Measurements from ENCODE around the gene GPR22.

GPR22 gene, protein sequence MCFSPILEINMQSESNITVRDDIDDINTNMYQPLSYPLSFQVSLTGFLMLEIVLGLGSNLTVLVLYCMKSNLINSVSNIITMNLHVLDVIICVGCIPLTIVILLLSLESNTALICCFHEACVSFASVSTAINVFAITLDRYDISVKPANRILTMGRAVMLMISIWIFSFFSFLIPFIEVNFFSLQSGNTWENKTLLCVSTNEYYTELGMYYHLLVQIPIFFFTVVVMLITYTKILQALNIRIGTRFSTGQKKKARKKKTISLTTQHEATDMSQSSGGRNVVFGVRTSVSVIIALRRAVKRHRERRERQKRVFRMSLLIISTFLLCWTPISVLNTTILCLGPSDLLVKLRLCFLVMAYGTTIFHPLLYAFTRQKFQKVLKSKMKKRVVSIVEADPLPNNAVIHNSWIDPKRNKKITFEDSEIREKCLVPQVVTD

DNA sequence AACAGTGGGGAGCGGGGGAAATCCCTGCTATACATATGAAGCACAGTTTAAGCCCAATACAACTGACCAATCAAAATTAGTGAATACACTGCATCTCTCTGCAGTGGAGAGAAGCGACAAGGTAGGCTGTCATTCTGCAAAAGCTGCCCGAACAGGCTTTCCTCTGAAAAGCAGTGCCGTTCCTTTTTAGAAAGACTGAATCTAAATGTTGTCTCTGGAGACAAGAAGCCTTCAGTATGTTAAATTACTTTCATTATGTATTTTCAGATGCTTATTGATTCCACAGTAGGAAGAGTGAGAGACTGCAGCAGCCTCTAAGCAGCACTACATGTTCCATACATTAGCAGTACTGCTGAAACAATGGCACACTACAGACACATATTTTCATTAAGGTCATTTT is at the start of gene GPR22:
GPR22 (plus strand) TSS at position 129 of the 400 bp plus-strand sequence. CDS start 4,004 bp downstream, outside the sequence.
- no peak for DNase-seq (ENCODE audit: low read depth)

DNA sequence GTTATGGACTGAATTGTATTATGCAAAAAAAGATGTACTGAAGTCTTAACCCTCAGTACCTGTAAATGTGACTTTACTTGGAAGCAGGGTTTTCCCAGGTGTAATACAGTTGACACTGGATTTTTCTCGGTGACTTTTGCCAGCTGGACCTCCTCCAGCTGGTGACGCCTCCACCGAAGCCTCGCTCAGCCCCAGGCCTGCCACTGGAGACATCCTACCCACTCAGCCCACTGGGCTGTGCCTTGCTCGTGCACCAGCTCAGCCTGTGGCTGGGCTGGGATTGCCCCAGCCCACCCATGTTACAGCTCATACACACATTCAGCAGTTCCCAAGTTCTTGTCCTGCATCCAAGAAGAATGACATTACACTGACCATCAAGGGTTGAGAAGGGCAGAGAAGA is 42.4 kb upstream of the GPR22 start:
- no peak for DNase-seq (ENCODE audit: low read depth)

DNA sequence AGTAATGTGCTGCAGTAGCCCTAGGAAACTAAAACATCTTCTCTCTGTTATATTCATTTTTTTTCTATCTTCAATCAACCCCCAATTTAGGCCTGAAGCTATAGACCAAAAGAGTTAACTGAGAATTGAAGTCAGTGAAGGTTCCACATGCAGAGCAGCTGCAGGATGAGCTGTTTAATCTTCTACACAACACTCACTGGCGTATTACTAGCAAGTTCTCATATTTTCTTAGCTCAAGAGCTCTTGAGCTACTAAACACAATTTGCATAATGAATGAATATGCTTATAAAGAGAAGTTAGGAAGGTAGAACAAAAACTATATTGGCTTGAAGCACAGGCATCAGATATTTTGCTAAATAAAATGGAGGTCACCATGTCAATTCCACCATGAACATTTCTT is 41.2 kb upstream of the GPR22 start:
- DNase-seq (ENCODE audit: low read depth) = no peak

DNA sequence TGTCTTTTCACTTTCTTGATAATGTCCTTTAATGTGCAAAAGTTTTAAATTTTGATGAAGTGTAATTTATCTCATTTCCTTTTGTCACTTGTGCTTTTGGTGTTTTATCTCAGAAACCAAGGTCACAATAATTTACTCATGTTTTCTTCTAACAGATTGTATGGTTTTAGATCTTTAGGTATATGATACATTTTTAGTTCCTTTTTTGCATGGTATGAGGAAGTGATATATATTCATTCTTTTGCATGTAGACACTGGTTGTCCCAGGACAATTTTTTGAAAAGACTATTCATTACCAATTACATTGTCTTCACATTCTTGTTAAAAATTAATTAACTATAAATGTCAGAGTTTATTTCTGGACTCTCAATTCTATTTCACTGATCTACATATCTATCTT is 39.8 kb upstream of the GPR22 start:
- no peak for DNase-seq (ENCODE audit: low read depth)

DNA sequence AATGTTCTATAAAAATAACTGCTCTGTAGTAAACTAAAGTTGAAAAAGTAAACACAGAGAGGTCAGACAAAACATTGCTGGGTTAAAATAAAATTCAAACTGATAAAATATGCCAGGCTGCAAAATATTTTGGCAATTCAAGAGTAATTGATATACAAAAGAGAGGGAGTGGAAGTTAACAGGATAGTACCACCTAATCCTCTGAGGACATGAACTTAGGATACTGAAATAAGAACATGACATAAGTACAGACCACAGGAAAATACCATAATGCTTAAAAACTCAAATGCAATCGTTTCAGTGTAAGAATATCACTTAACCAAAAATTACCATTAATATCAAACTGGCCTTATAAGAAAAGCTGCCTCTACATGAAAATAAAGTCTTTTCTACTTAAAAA is 37.6 kb upstream of the GPR22 start:
- no peak for DNase-seq (ENCODE audit: low read depth)

DNA sequence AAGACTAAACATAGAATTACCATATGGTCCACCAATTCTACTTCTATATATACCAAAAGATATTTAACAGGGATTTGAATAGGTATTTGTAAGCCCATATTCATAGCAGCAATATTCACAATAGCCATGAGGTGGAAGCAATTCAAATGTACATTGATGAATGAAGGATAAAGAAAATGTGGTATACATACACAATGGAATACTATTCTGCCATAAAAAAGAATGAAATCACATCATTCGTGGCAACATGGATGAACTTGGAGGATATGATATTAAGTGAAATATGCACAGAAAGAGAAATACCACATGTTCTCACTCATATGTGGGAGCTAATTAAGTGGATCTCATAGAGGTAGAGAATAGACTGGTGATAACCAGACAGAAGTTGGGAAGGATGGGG is 34.1 kb upstream of the GPR22 start:
- no peak for DNase-seq (ENCODE audit: low read depth)

DNA sequence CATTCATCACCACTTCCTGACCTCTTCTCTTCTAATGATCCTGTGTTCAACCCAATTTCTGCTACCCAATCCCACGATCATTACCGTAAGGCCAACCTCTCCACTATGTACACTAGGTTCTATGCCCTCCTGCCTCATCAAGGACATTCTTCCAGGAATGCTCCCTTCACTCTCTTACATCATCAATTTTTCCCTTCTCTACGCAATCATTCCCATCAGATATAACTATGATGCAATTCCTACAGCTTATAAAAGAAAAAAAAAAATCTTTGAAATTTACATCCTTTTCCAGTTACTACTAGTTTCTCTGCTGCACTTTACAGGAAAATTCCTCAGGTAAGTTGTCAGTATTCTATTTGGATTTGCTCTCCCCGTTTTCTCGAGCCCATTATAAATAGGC is 30.8 kb upstream of the GPR22 start:
- DNase-seq (ENCODE audit: low read depth) = no peak

DNA sequence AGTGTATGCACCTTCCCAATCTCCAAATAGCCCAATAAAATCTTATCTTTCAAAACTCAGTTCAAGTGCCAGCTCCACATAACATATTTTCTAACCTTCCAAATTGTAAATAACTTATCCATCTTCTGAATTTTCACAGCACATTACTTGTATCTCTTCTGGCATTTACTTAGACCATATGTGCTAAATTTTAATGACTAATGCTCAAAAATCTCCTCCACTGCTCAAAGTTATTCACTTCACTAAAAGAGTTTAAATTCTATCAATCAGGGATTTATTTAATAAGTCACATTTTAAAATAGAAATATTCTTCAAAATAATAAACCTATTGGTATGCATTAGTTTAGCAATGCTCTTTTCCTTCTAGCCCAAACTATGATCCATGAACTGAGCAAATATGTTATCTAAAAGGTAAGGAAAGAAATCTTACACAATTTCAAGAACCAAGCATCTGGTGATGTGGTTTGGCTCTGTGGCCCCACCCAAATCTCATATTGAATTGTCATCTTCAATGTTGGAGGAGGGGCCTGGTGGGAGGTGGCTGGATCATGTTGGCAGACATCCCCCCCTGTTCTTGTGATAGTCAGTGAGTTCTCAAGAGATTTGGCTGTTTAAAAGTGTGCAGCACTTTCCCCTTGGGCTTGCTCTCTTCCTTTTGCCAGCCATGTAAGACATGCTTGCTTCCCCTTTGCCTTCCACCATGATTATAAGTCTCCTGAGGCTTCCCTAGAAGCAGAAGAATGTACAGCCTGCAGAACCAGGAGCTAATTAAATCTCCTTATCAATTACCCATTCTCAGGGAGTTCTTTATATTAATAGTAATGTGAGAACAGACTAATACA is 28.1 kb upstream of the GPR22 start:
- no peak for DNase-seq (ENCODE audit: low read depth)

DNA sequence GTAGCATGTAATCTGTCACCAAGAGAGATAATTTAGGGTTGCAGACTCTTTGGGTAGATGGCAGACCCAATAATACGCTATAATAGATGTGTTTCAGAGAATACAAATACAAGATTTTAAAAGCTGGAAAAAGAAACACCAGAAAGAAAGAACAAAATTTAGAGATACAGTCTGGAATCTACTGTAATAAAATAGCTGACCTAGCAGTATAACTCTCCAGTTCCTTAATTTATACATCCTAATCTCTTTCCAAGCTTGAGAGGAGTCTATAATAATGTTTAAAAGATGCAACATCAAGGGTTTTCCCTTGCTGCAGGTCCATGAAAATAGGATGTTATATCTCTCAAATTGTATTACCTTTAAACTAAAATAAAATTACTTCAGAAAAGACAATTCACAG is 27.2 kb upstream of the GPR22 start:
- DNase-seq (ENCODE audit: low read depth) = no peak

DNA sequence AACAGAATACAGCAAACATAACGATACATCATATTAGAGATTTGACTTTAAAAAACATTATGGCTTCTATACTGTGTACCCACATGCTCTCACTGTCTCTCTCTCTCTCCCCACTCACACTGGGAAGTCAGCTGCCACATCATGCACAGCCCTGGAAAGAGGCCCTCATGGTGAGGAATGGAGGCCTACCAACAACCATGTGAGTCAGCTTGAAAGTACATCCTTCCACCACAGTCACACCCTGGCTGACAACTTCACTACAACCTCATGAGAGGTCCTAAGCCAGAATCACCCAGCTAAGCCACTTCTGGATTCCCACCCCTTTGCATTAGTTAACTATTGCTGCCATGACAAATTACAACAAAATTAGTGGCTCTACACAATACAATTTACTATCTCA is 23.3 kb upstream of the GPR22 start:
- no peak for DNase-seq (ENCODE audit: low read depth)

DNA sequence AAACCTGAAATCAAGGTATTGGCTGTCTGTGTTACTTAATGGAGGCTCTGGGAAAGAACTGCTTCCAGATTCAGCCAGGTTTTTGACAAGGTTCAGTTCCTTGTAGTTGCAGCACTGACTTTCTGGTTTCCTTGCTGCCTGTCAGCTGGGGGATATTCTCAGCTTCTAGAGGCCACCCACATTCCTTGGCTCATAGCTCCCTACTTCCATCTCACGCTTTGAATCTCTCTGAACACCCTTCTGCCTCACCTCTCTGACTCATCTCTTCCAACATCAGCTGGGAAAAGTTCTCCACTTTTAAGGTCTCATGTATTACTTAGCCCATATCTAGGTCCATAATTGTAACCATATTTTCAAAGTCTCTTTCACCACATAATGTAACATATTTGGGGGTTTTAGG is 22.9 kb upstream of the GPR22 start:
- DNase-seq (ENCODE audit: low read depth) = no peak

DNA sequence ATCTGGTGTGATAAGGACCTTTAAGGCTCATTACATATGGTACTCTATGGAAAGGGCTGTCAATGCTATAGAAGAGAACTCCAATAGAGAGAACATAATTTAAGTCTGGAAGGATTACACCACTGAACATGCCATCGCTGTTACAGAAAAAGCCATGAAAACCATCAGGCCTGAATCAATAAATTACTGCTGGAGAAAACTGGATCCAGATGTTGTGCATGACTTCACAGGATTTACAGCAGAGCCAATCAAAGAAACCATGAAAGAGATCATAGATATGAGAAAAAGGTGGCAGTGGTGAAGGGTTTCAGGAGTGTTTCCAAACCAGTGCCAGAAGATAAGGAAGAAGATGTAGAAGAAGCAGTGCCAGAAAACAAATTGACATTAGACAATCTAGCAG is 18.9 kb upstream of the GPR22 start:
- DNase-seq (ENCODE audit: low read depth) = no peak

DNA sequence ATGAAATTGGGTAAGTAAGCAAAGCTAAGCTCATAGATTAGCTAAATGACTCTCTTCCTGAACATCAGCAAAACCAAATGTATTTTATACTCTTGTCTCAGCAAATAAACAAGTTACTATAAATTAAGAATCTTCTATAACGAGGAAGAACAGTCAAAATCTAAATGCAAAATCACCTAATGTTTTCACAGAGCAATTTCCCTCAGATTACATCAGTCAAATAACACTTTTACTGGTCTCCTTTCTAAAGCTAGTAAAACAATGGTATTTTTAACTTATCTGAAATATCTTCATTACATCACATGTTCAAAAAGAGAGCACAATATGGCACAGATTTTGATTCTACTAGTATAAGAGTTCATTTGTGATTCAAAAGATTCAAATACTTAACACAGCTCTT is 16.5 kb upstream of the GPR22 start:
- no peak for DNase-seq (ENCODE audit: low read depth)

DNA sequence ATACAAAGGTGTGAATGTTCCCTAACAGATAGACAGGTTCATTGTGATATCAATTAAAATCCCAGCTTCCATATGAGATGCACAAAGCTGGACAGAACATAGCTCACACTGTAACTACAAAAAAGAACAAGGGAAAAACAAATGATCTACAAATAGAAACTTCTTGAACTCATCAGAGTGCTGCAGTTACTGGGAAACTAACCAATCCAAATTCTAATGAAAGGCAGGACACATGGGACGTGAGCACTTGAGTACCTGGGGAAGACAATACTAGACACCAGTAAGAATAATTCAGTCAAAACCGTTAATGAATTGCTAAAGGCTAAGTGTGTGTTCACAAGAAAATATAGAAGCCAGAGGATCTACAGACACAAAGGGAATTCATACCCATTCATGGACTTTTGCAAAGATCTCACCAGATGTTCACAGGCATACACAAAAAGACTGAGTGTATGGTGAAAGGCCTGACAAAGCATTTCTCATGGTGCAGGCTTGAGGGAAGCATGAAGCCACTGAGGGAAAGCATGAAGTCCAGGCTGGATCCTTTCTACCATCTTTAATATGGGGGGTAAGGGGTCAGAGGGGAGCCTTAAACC is 7.8 kb upstream of the GPR22 start:
- no peak for DNase-seq (ENCODE audit: low read depth)

DNA sequence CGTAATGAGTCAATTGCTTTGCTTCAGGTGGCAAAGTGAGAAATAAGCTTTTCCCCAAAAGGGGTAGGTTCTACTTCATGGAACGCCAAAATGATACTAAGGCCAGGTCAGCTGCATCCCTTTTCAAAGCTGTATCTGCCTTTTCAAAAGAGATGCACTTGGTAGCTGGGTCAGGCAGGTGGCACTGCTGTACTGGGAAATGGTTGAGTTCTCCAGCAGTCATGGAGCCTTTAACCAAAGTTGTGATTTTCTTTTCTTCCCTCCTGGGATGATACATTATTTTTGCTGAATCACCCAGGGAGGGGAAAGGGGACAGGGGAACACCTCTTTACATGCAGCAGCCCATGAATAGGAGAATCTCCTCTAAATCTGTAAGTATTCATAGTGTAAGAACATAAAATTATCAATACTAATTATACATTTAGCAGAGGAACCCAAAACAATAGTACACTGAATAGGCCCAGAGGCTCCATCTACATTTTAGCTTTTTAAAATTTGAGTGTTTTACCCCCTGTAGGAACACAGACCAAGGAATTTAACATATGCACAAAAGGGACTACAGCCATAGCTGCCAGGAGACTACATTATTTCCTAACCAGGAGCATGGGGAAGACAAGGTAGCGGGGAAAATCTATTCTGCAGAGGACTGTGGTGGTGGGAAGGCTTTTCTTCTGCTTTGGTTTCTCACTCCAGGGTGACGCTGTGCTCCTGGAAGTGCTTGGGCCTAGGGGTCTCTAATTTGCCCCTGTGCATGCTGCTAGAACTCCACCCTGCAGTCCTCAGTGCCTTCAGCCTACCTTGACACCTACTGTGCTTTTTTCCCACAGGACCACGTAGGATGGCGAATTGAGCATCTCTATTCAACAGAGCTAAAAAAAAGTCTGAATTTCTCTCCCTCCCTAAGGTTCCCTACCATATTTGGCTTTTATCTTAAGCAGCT is 6.4 kb upstream of the GPR22 start:
- peak; percentile 4 for DNase-seq (ENCODE audit: low read depth)

DNA sequence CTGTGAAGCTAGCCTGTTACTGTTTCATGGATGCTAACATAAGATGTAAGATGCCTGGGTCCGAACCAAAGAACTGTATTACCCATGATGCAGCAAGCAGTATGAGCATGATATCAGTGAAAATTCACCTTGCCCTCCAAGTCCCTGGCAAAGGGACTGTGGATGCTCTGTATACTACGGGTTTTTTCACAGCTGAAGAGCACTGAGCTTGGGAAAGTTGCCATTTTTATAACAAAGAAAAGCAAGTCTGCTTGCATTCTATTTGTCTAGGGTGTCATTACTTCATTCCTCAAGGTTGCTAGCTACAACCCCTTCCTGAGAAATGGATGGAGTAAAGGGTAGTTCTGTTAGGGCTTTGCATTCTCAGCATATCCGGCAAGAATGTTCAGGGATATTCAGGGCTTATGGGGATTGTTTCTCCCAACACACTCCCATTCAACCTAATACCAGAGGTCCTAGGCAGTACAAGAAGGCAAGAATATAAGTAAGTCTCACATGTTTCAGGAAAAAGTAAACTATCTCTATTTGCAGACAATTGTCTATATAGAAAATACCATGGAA is 5.1 kb upstream of the GPR22 start:
- DNase-seq (ENCODE audit: low read depth) = no peak

DNA sequence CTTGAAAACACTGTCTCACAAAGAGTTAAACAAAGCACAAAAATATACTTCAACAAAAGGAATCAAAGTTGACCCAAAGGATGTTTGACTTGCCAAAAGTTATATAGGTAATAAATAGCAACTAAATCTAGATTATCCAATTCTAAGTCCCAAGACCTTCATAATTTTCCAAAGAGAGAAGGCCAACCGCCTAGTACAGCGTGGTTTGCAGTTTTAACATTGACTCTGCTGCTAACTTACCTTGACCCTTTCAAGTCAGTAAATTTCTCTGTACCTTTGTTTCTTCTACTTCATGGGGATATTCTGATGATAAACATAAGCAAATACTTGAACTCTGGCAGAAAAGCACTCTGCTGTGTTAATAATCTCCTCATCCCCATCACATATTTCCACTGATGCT is 1.9 kb upstream of the GPR22 start:
- DNase-seq (ENCODE audit: low read depth) = no peak

DNA sequence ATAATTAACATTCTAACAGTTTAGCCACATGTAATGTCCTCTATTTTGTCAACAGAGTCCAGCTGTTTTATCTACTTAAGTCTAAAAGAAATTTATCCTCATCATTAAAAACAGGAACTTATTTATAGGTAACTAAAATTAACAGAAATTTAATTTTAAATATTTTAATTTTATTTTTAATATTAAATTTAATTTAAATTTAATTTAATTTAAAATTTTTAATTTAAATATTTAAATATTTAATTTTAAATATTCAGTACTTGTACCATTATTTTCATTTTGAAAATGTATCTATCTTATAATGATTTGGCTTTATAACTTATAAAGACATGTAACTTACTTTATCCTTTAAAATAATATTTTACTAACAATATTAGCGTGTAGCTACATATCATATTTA is 1.0 kb upstream of the GPR22 start:
- DNase-seq (ENCODE audit: low read depth) = no peak

DNA sequence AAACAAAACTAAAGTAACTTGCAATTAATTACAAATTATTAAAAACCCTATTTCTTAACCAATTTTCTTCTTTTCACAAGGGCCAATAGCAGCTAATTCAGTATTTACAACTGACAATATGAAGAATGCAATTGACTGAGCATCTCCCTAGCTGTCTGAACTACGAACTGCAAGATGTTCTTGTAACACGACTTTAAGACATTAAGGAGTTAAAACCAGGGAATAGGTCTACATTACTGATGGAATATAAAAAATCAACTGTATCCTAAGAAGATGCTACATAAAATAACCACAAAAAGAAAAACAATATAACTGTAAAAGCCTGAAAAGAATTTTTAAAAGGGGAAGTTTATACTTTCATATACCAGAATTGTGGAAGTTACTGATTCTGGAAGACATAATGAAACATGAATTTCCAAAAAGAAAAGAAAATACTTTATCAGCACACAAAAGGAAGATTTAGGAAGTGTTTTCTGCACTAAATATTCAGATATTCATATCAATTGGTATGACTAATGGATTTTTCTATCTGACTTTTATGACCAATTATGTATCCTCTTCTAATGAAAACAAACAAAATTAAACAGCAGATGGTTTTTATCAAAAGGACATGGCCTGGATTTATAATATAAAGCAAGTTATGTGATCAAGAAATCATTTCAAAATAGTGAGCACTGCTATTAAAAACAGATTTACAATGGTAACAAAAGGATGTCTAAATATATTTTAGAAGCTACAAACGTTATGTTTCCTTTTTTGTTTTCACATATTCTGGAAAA is 1.6 kb downstream of the GPR22 start:
- DNase-seq (ENCODE audit: low read depth) = no peak

DNA sequence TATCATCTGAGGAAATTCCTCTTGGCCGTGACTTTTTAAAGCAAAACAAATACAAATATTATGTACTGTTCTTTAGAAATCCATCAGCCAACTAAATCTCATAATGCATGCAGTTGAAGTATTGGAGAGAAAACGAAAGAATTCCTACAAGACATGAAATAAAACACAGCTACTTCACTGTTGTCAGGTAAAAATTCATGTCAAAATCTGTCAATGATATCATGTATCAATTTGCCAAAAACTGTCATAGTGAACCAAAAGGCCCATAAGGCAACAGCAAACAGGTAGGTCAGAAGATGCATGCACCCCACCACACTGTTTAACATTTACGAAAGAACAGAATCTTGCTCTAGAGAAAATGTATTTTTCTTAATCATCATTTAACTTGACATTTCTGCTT is 2.3 kb downstream of the GPR22 start:
- no peak for DNase-seq (ENCODE audit: low read depth)

DNA sequence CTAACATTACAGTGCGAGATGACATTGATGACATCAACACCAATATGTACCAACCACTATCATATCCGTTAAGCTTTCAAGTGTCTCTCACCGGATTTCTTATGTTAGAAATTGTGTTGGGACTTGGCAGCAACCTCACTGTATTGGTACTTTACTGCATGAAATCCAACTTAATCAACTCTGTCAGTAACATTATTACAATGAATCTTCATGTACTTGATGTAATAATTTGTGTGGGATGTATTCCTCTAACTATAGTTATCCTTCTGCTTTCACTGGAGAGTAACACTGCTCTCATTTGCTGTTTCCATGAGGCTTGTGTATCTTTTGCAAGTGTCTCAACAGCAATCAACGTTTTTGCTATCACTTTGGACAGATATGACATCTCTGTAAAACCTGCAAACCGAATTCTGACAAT is 4.3 kb downstream of the GPR22 start:
- no peak for DNase-seq (ENCODE audit: low read depth)

Measured in activated T-cell treated with anti-CD3 and anti-CD28 coated beads for 1 hour (primary cell).